ENCODE measurements around the gene PLEKHM2. TPM values are rescaled to one million over a fixed set of nuclear protein-coding genes. Genes with fewer than 3 reads are reported as not detected.

The PLEKHM2 gene
- total and polyA plus RNA-seq, 2 of the 8 experiments (the other 6 are each of a cell fraction or from before 2014, with no cell fraction given) = 38.3 to 47.6 TPM

DNA sequence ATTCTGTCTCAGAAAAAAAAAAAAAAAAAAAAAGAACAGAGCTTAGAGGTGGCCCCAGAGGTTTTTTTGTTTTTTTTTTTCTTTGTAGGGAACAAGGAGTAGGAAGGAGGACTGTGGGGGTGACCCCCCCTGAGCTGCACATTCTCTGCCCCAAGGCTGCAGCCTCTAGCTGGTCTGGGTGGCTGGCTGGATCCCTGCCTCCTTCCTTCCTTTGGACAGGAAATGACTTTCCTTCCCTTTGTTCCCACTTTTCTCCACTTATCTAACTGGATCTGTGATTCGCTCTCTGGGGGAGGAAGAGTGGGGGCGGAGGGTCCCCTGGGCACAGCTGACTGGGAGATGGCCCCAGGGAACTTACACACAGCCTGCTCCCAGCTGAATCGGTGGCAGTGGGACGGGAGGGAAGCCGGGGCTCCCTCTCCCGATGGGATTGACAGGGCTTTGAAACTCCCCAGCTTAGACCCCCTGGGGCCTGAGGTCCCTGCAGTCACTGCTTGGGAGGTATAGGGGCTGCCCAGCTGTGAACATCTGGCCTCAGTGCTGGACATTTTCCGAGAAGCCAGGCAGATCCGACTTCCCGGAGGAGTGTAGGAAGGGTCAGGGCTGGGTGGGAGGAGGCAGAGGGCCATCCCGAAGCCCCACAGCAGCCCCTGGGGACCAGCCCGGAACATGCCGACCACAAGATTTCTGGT, 76.5 kb downstream of the PLEKHM2 start:
- Histone ChIP-seq H2AK5ac (ENCODE audit: low read depth, low read length) (no peak overlapping the region), H3K27ac (ENCODE audit: low read depth, low read length) (no peak overlapping the region), H3K36me3 (ENCODE audit: control insufficient read depth in 2 of 4, insufficient read depth in 4 of 4, low read length in 3 of 4) (peaks cover 4 to 17% (median 8%) of the 10 kb centered on the region in 4 experiments; a peak in 6 of 8 replicates), H2BK5ac (ENCODE audit: low read depth, low read length) (peak overlapping the region; percentile 81), H2BK12ac (ENCODE audit: low read depth, low read length) (peak overlapping the region; percentile 51; the same call in 1 of the 2 replicates), H4K20me1 (replicated peaks in 1 of 2; ENCODE audit: control insufficient read depth in 1 of 2, insufficient read depth in 2 of 2, low read length in 2 of 2) (peaks cover 8 to 19% of the 10 kb centered on the region in 2 experiments), H3K14ac (ENCODE audit: insufficient read length) (no peak overlapping the region), H3K79me2 (ENCODE audit: control insufficient read depth in 1 of 2, insufficient read depth in 2 of 2, low read length in 2 of 2) (peaks cover 0 to 49% of the 10 kb centered on the region in 2 experiments; a peak in 2 of 4 replicates), H3K23ac (ENCODE audit: insufficient read length) (no peak overlapping the region), H2BK120ac (replicated peaks; ENCODE audit: low read depth, low read length) (no peak overlapping the region), H3K79me1 (ENCODE audit: low read depth, low read length) (peaks cover 18% of the 10 kb centered on the region), H3K9ac (replicated peaks in 1 of 4; ENCODE audit: extremely low read depth in 1 of 4, low read depth in 3 of 4, low read length in 3 of 4) (no peak overlapping the region; a peak in 1 of 7 replicates), H3K27me3 (replicated peaks in 1 of 4; ENCODE audit: control insufficient read depth in 3 of 4, extremely low read depth in 1 of 4, insufficient read depth in 3 of 4, low read length in 3 of 4) (no peaks in the 10 kb centered on the region), H3K4ac (replicated peaks; ENCODE audit: insufficient read length, low read depth, low read length) (peak overlapping the region; percentile 32), H3K9me3 (ENCODE audit: insufficient read depth in 2 of 2, low read depth in 1 of 2, low read length in 1 of 2) (no peaks in the 10 kb centered on the region), H4K91ac (replicated peaks; ENCODE audit: insufficient read length, low read length) (peak overlapping the region; percentile 33), H2AFZ (ENCODE audit: low read length) (no peak overlapping the region), H3K4me3 (ENCODE audit: extremely low read depth in 1 of 4, insufficient read depth in 2 of 4, low read depth in 3 of 4, low read length in 4 of 4) (peak overlapping the region in 2 of 4 experiments; percentile 1 to 31; a peak in 3 of 8 replicates), H4K8ac (ENCODE audit: extremely low read depth, insufficient read depth, low read length) (no peak overlapping the region), H3K18ac (ENCODE audit: extremely low read depth, low read length) (peak overlapping the region; percentile 57), H2BK15ac (ENCODE audit: low read length) (no peak overlapping the region), H3K23me2 (ENCODE audit: low read depth, low read length) (peaks cover 9% of the 10 kb centered on the region; the same call in 1 of the 2 replicates), H4K5ac (ENCODE audit: insufficient read length, low read depth, low read length) (no peak overlapping the region), H3K4me2 (ENCODE audit: insufficient read depth in 1 of 2, low read depth in 2 of 2, low read length in 2 of 2) (peak overlapping the region; percentile 46 to 80), H3K4me1 (replicated peaks in 1 of 4; ENCODE audit: control insufficient read depth in 3 of 4, insufficient read depth in 4 of 4, low read length in 3 of 4) (peaks cover 9 to 31% (median 27%) of the 10 kb centered on the region in 4 experiments), H2BK20ac (ENCODE audit: low read length) (no peak overlapping the region), H3K56ac (replicated peaks; ENCODE audit: insufficient read length, low read depth, low read length) (no peak overlapping the region)
- CTCF ChIA-PET (ENCODE audit: partially characterized antibody) = interaction anchor here (0.8 to 2.2 kb wide), 8 partner anchors 10 to 116 kb away, joined by 3 to 11 read pairs (median 3); partner anchors contain the start of gene TMEM82
- FAIRE-seq = no peak
- POLR2A ChIA-PET (ENCODE audit: partially characterized antibody) = interaction anchor here (0.7 to 2.8 kb wide), 14 partner anchors 11 to 216 kb away, joined by 3 to 17 read pairs (median 4); partner anchors contain the start of genes SPEN and ZBTB17
- no peak for DNase-seq (ENCODE audit: low read depth in 1 of 2, low spot score in 2 of 2)
- 80% methylated on average over 9 of the region's 12 CpGs; no CpG with 5 or more reads in 1 of the 2 experiments for WGBS, 2 experiments (ENCODE audit: extremely low coverage in 1 of 2, insufficient coverage in 1 of 2, insufficient read length in 1 of 2, insufficient replicate concordance in 2 of 2, low coverage in 1 of 2, low lambda C conversion rate in 2 of 2, missing lambda C conversion rate in 1 of 2)
- peak; percentile 19; the same call in 1 of the 2 replicates for TF ChIP-seq POLR2AphosphoS5 (IDR thresholded peaks at IDR 0.05; ENCODE audit: low read depth, low read length)
- no peak for TF ChIP-seq SIX5 (IDR thresholded peaks at IDR 0.05; ENCODE audit: low read depth, low read length)
- peak; percentile 11 to 26; a peak in 1 of 4 replicates for TF ChIP-seq RAD21 (IDR thresholded peaks at IDR 0.05 in 1 of 2, conservative IDR thresholded peaks at IDR 0.05 in 1 of 2; ENCODE audit: low read depth in 2 of 2, low read length in 2 of 2)

Measured in H1 (cell line).